Kidney (tissue), 14 donors: ENCODE measurements around the gene RRP1B. TPM values are rescaled to one million over a fixed set of nuclear protein-coding genes. Genes with fewer than 3 reads are reported as not detected.

Experiments
- DNase-seq, 5 donors: peaks; one replicate each; pipeline ENCODE4 v3.0.0-alpha.2; 2013 to 2020
- FAIRE-seq: peaks from 2 replicates; lab custom pipeline; 2012; peaks lifted over from hg19 to GRCh38; lab: Jason Lieb, UNC
- H3K27ac ChIP-seq, 2 donors: one replicate each; pipeline ENCODE4 v1.7.0; 2013; ENCODE audit warnings: low read depth in 2 of 2, low read length in 2 of 2, inconsistent platforms in 1 of 2
- H3K27me3 ChIP-seq: one replicate; pipeline ENCODE4 v1.7.1; 2013; ENCODE audit warnings: low read length, inconsistent platforms; ENCODE audit not compliant: control insufficient read depth, insufficient read depth
- H3K36me3 ChIP-seq, 3 donors: one replicate each; pipeline versions ENCODE4 v1.7.0 to v1.7.1; 2013; ENCODE audit warnings: low read length in 3 of 3, control low read depth in 1 of 3, inconsistent platforms in 1 of 3; ENCODE audit not compliant: insufficient read depth in 3 of 3, control insufficient read depth in 2 of 3
- H3K4me1 ChIP-seq, 3 donors: one replicate each; pipeline versions ENCODE4 v1.7.0 to v1.7.1; 2013; ENCODE audit warnings: low read length in 3 of 3, inconsistent platforms in 1 of 3, low read depth in 1 of 3; ENCODE audit not compliant: control insufficient read depth in 2 of 3, insufficient read depth in 2 of 3
- H3K4me3 ChIP-seq, 3 donors: one replicate each; pipeline versions ENCODE4 v1.7.0 to v1.8.1; 2013; ENCODE audit warnings: low read length in 3 of 3, control low read depth in 1 of 3, inconsistent platforms in 1 of 3
- H3K9ac ChIP-seq, 3 donors: one replicate each; pipeline versions ENCODE4 v1.7.0 to v1.7.1; 2013; ENCODE audit warnings: low read length in 3 of 3, control low read depth in 1 of 3, inconsistent platforms in 1 of 3
- H3K9me3 ChIP-seq, 3 donors: one replicate each; pipeline versions ENCODE4 v1.7.0 to v1.7.1; 2013; ENCODE audit warnings: low read length in 3 of 3, control low read depth in 1 of 3, inconsistent platforms in 1 of 3; ENCODE audit not compliant: control insufficient read depth in 2 of 3, insufficient read depth in 1 of 3
- intact Hi-C: fragments of 100-400 bp; cut with DNase I; formaldehyde crosslinking; loops from one replicate; pipeline ENCODE4 v1.11.1; 2022
- polyA plus RNA-seq: library from polyadenylated mRNA; stranded (reverse); fragments of 350-450 nt; fragmentation: Illumina TruSeq; extraction: RNeasy Lipid Tissue Mini Kit (QIAGEN cat#74804); gene quantifications from one replicate; pipeline ENCODE4 v1.2.3, GENCODE V29; 2014; ENCODE audit warnings: low read depth, low replicate concordance; ENCODE audit not compliant: insufficient read depth
- total RNA-seq: library from RNA; stranded (reverse); fragmentation: NEBNext Ultra II Directional; extraction: Animal tissue kit (Norgen Biotek cat#: 25700); gene quantifications from one replicate; pipeline ENCODE4 v1.2.1, GENCODE V29; 2021
- TF ChIP-seq, protein P1 (sequence below): IDR thresholded peaks from 3 replicates; pipeline ENCODE4 v1.5.1; 2012; ENCODE audit warnings: mild to moderate bottlenecking, moderate library complexity, borderline replicate concordance; ENCODE audit not compliant: insufficient read depth; ENCODE audit errors: extremely low read depth
- donor health status: control.
- donor health status: control.
- donor health status: control.
- donor health status: control.
- donor health status: control.
- donor health status: DM: yes; HTN: yes; CAD: no.
- donor health status: Normal renal cell carcinoma (clear cell type).

RRP1B gene
- total and polyA plus RNA-seq, 2 donors from 2014 or later, result 5.0 to 17.8 TPM

DNA sequence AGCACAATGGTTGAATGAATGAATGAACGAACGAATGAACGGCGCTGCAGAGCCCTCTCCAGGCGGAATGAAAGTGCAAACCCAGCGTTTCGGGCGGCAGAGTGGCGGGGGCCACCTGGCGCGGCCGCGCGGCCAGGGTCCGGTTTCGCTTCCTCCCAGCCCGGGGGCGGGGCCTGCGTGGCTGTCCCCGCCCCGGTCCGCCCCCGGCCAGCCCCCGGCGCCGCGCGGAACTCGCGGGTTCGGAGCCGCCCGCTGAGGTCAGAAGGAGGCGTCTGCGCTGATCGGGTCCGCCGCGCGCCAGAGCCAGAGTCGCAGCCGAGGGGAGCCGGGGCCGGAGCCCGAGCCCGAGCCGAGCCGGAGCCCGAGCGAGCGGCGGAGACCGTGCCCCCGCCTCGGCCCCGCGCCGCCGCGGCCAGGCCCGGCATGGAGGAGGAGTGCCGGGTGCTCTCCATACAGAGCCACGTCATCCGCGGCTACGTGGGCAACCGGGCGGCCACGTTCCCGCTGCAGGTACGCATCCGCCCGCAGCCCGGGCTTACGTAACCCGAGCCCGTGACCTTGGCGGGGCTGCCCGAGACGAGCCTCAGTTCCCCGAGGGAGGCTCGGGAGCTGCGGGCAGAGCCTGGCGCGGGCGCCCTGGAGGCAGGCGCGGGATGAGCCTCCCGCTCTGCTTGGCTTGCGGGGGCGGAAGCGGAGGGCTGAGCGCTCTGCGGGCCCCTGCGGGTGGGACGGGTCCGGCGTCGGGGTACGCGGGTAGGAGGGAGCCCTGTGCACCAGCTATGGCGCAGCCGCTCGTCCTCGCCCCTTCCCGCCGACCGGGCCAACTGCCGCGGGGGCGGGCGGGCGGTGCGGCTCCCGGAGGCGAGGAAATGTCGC is 59.8 kb downstream of the RRP1B start, which contains the start of gene PDXK:
Gene PDXK, plus strand, starts transcription at position 258 of the 876 bp plus-strand sequence. Its CDS starts 166 bp downstream, at position 424.
- peak within 1 kb of the TSS; percentile 39 to 95 (median 94) for H3K9ac ChIP-seq
- no peak for FAIRE-seq

DNA sequence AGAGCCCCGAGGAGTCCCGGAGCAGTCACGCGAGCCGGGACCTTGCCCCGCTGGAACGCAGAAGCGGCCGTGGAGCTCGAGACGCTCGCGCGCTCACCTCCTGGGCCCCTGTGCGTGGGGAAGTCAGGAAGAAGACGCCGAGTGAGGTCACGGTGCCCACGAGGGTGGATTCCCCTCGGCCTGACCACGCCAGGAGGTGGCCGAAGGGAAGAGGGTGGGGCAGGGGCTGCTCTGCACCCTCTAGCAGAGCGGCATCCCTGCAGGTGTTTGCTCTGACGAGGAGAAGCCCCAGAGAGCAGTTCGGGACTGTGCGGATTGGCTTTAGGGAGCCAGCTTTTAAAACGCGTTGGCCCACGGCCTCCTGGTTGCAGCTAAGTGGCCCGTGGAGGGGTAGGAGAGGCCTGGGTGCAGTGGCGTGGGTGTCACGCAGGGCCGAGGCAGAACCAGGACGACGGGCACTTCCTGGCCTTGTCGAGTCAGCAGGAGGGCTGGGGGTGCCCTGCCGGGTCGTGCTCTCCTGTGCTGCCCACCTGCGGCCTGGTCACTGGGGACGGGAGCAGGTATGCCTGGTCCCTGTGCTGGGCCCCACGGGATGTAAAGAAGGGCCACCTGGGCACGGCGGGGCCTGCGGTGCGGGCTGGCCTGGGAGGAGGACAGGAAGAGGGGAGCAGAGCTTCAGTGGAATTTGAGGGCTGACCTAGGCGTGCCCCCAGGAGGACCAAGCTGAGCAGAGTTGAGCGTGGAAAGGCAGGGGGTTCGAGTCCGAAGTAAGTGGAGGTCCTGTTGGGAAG is 60.6 kb downstream of the RRP1B start:
- H3K27me3 ChIP-seq, result no peaks in the 10 kb centered on the region
- H3K36me3 ChIP-seq, result peaks cover 0 to 7% (median 0%) of the 10 kb centered on the region in 3 donors
- intact Hi-C loops, result no loop called here
- peak in 1 of 5 donors; percentile 85 for DNase-seq
- FAIRE-seq, result no peak
- H3K4me1 ChIP-seq, result peaks cover 0 to 23% (median 13%) of the 10 kb centered on the region in 3 donors
- H3K9me3 ChIP-seq, result no peaks in the 10 kb centered on the region
- peak overlapping the region; percentile 67 to 92 (median 68) for H3K4me3 ChIP-seq
- peak overlapping the region; percentile 88 to 93 for H3K27ac ChIP-seq
- peak overlapping the region; percentile 39 to 95 (median 94) for H3K9ac ChIP-seq
- TF ChIP-seq, protein P1, sequence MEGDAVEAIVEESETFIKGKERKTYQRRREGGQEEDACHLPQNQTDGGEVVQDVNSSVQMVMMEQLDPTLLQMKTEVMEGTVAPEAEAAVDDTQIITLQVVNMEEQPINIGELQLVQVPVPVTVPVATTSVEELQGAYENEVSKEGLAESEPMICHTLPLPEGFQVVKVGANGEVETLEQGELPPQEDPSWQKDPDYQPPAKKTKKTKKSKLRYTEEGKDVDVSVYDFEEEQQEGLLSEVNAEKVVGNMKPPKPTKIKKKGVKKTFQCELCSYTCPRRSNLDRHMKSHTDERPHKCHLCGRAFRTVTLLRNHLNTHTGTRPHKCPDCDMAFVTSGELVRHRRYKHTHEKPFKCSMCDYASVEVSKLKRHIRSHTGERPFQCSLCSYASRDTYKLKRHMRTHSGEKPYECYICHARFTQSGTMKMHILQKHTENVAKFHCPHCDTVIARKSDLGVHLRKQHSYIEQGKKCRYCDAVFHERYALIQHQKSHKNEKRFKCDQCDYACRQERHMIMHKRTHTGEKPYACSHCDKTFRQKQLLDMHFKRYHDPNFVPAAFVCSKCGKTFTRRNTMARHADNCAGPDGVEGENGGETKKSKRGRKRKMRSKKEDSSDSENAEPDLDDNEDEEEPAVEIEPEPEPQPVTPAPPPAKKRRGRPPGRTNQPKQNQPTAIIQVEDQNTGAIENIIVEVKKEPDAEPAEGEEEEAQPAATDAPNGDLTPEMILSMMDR, result no peak

More for the DNA sequence above, 59.8 kb downstream of the RRP1B start, which contains the start of gene PDXK:
- TF ChIP-seq, protein P1, result peak; percentile 24
- H3K27ac ChIP-seq, result peak within 1 kb of the TSS; percentile 88 to 93
- H3K36me3 ChIP-seq, result peaks cover 0 to 6% (median 0%) of the 10 kb centered on the region in 3 donors
- peak; percentile 90 to 96 (median 94) for DNase-seq
- intact Hi-C loops, result no loop called here
- peaks cover 0 to 23% (median 13%) of the 10 kb centered on the region in 3 donors for H3K4me1 ChIP-seq
- no peaks in the 10 kb centered on the region for H3K27me3 ChIP-seq
- H3K9me3 ChIP-seq, result no peaks in the 10 kb centered on the region
- peak within 1 kb of the TSS; percentile 67 to 92 (median 68) for H3K4me3 ChIP-seq

DNA sequence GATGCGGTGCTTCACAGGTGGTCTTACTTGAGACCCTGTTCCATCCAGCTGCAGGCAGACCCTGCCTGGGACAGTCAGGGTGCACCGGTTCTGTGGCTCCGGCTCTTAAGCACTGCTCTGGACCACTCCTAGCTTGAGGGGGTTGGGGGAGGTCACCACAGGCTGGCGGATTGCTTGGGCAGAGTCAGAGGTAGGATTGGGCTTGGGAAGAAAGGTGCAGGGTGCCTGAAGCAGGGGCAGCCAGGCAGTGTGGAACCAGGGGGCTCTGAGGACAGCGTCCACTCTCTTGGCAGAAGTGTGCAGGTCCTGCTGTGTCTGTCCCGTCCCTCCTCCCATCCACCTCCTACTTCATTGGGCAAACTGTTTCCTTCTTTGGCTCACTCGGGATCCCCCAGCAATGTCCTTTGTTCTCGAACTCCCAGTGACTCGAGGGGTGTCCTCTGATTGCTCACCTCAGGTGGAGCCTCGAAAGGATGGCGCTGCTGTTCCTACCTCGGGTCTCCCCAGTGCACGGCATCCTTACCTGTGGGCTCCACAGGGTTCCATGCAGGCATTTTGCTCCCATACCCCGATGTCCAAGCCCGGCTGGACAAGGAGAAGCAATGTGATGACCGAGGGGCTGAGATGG is 61.3 kb downstream of the RRP1B start:
- DNase-seq, result no peak
- no peaks in the 10 kb centered on the region for H3K27me3 ChIP-seq
- H3K36me3 ChIP-seq, result peaks cover 0 to 7% (median 0%) of the 10 kb centered on the region in 3 donors
- no peak for FAIRE-seq
- peak overlapping the region in 2 of 3 donors; percentile 44 to 95 for H3K9ac ChIP-seq
- TF ChIP-seq, protein P1, result no peak
- H3K4me3 ChIP-seq, result peak overlapping the region; percentile 67 to 92 (median 68)
- intact Hi-C loops, result no loop called here
- H3K27ac ChIP-seq, result peak overlapping the region; percentile 88 to 93
- H3K4me1 ChIP-seq, result peaks cover 0 to 23% (median 13%) of the 10 kb centered on the region in 3 donors
- no peaks in the 10 kb centered on the region for H3K9me3 ChIP-seq
